Measurements from ENCODE around the gene COL9A3. TPM values are rescaled to one million over a fixed set of nuclear protein-coding genes. Genes with fewer than 3 reads are reported as not detected.

The COL9A3 gene
- total RNA-seq, 1 donor from 2014 or later: 78.7 TPM

- Mint-ChIP-seq H3K4me1 (ENCODE audit: low read depth, unreplicated experiment) (peaks cover 7% of the 10 kb centered on the region), H3K4me3 (ENCODE audit: unreplicated experiment) (no peak overlapping the region)
Observed at GRCh38 chr20:62809530-62810428, 7.1 kb upstream of the COL9A3 start.

DNA sequence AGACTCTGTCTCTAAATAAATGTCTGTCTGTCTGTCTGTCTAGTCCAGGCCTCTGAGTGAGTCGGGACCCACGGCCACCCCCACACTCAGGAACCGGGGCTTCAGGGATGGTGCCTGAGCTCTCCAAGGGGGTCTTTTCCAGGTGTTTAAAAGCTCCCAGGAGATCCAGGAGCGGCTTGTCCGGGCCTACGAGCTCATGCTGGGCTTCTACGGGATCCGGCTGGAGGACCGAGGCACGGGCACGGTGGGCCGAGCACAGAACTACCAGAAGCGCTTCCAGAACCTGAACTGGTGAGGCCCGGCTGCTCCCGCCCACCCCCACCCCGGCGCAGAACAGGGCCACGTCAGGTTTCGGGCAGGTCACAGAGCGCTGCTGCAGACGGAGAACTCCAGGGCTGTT, 5.5 kb upstream of the COL9A3 start:
- no peak overlapping the region for H3K4me3 Mint-ChIP-seq (ENCODE audit: unreplicated experiment)
- H3K27ac Mint-ChIP-seq (ENCODE audit: unreplicated experiment): no peak overlapping the region
- TF ChIP-seq CTCF (IDR thresholded peaks at IDR 0.05; ENCODE audit: partially characterized antibody, unreplicated experiment): no peak
- H3K9me3 Mint-ChIP-seq (ENCODE audit: unreplicated experiment): no peaks in the 10 kb centered on the region
- H3K27me3 Mint-ChIP-seq (ENCODE audit: unreplicated experiment): peaks cover 7% of the 10 kb centered on the region
- no peaks in the 10 kb centered on the region for H3K36me3 Mint-ChIP-seq (ENCODE audit: unreplicated experiment)
- no peak for DNase-seq
- peaks cover 3% of the 10 kb centered on the region for H3K4me1 Mint-ChIP-seq (ENCODE audit: low read depth, unreplicated experiment)

More at GRCh38 chr20:62809530-62810428, 7.1 kb upstream of the COL9A3 start:
- H3K27me3 Mint-ChIP-seq (ENCODE audit: unreplicated experiment): peaks cover 4% of the 10 kb centered on the region
- no peak for DNase-seq
- H3K9me3 Mint-ChIP-seq (ENCODE audit: unreplicated experiment): no peaks in the 10 kb centered on the region
- H3K36me3 Mint-ChIP-seq (ENCODE audit: unreplicated experiment): no peaks in the 10 kb centered on the region
- TF ChIP-seq CTCF (IDR thresholded peaks at IDR 0.05; ENCODE audit: partially characterized antibody, unreplicated experiment): no peak
- H3K27ac Mint-ChIP-seq (ENCODE audit: unreplicated experiment): no peak overlapping the region

GRCh38 chr20:62811720-62812119, 5.1 kb upstream of the COL9A3 start:
- Mint-ChIP-seq H3K4me1 (ENCODE audit: low read depth, unreplicated experiment) (peaks cover 2% of the 10 kb centered on the region), H3K27ac (ENCODE audit: unreplicated experiment) (no peak overlapping the region), H3K4me3 (ENCODE audit: unreplicated experiment) (no peak overlapping the region), H3K27me3 (ENCODE audit: unreplicated experiment) (peaks cover 6% of the 10 kb centered on the region), H3K9me3 (ENCODE audit: unreplicated experiment) (no peaks in the 10 kb centered on the region), H3K36me3 (ENCODE audit: unreplicated experiment) (no peaks in the 10 kb centered on the region)
- no peak for TF ChIP-seq CTCF (IDR thresholded peaks at IDR 0.05; ENCODE audit: partially characterized antibody, unreplicated experiment)
- no peak for DNase-seq

GRCh38 chr20:62812181-62812906, 4.5 kb upstream of the COL9A3 start:
- H3K36me3 Mint-ChIP-seq (ENCODE audit: unreplicated experiment): no peaks in the 10 kb centered on the region
- H3K9me3 Mint-ChIP-seq (ENCODE audit: unreplicated experiment): no peaks in the 10 kb centered on the region
- no peak overlapping the region for H3K4me3 Mint-ChIP-seq (ENCODE audit: unreplicated experiment)
- no peak for TF ChIP-seq CTCF (IDR thresholded peaks at IDR 0.05; ENCODE audit: partially characterized antibody, unreplicated experiment)
- H3K27ac Mint-ChIP-seq (ENCODE audit: unreplicated experiment): no peak overlapping the region
- no peak for DNase-seq
- H3K4me1 Mint-ChIP-seq (ENCODE audit: low read depth, unreplicated experiment): peaks cover 2% of the 10 kb centered on the region
- peaks cover 6% of the 10 kb centered on the region for H3K27me3 Mint-ChIP-seq (ENCODE audit: unreplicated experiment)

GRCh38 chr20:62812907-62813200, 4.0 kb upstream of the COL9A3 start:
- H3K27me3 Mint-ChIP-seq (ENCODE audit: unreplicated experiment): peaks cover 6% of the 10 kb centered on the region
- no peaks in the 10 kb centered on the region for H3K36me3 Mint-ChIP-seq (ENCODE audit: unreplicated experiment)
- no peak for TF ChIP-seq CTCF (IDR thresholded peaks at IDR 0.05; ENCODE audit: partially characterized antibody, unreplicated experiment)
- H3K4me3 Mint-ChIP-seq (ENCODE audit: unreplicated experiment): no peak overlapping the region
- no peaks in the 10 kb centered on the region for H3K9me3 Mint-ChIP-seq (ENCODE audit: unreplicated experiment)
- no peak overlapping the region for H3K27ac Mint-ChIP-seq (ENCODE audit: unreplicated experiment)
- peaks cover 2% of the 10 kb centered on the region for H3K4me1 Mint-ChIP-seq (ENCODE audit: low read depth, unreplicated experiment)
- no peak for DNase-seq
